Epithelial cell of proximal tubule (primary cell): ENCODE results near the gene PSMC3IP. TPM values are rescaled to one million over a fixed set of nuclear protein-coding genes. Genes with fewer than 3 reads are reported as not detected.

Experiments used
- DNase-seq: peaks from one replicate; pipeline ENCODE4 v3.0.0-alpha.2; 2011; ENCODE audit warnings: low read depth
- H3K4me3 ChIP-seq: 2 replicates; pipeline ENCODE4 v1.5.1; 2011; ENCODE audit warnings: low read depth, mild to moderate bottlenecking, low read length
- total RNA-seq: library from RNA; depleted of rRNA; stranded (reverse); fragments of >200 nt; gene quantifications from 2 replicates; pipeline ENCODE4 v1.2.3, GENCODE V29; 2015
- TF ChIP-seq, protein P1 (sequence below): conservative IDR thresholded peaks from 2 replicates; pipeline ENCODE4 v1.5.1; 2012; ENCODE audit warnings: low read depth, mild to moderate bottlenecking, low read length

PSMC3IP gene
- total RNA-seq, 1 donor from 2014 or later, result 25.9 TPM

DNA sequence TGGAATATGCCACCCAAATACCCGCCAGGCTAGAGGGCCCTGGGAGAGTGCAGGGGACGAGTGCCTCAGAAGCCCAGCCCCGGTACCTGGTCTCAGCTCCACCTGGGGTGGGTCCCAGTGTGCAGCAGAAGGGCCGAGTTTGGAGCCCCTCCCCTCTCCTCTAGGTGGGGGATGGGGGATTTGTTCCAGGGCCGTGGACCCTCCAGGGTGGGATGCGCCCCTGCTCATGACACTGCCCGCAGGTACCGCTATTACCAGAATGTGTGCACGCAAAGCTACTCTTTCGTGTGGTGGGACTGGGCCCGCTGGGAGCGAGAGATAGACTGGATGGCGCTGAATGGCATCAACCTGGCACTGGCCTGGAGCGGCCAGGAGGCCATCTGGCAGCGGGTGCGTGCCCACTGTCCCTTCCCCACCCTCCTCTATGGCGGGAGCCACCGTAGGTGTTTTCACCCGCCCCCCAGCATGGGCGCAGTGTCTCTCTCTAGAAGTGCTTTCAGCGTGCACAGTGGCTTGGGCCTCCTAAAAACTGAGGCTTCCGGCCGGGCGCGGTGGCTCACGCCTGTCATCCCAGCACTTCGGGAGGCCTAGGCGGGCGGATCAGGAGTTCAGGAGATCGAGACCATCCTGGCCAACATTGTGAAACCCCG is 40.2 kb downstream of the PSMC3IP start:
- no peak for DNase-seq
- H3K4me3 ChIP-seq, result peak overlapping the region; percentile 86
- TF ChIP-seq, protein P1, sequence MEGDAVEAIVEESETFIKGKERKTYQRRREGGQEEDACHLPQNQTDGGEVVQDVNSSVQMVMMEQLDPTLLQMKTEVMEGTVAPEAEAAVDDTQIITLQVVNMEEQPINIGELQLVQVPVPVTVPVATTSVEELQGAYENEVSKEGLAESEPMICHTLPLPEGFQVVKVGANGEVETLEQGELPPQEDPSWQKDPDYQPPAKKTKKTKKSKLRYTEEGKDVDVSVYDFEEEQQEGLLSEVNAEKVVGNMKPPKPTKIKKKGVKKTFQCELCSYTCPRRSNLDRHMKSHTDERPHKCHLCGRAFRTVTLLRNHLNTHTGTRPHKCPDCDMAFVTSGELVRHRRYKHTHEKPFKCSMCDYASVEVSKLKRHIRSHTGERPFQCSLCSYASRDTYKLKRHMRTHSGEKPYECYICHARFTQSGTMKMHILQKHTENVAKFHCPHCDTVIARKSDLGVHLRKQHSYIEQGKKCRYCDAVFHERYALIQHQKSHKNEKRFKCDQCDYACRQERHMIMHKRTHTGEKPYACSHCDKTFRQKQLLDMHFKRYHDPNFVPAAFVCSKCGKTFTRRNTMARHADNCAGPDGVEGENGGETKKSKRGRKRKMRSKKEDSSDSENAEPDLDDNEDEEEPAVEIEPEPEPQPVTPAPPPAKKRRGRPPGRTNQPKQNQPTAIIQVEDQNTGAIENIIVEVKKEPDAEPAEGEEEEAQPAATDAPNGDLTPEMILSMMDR, result no peak

- peak overlapping the region; percentile 86 for H3K4me3 ChIP-seq
- TF ChIP-seq, protein P1, result no peak
- no peak for DNase-seq
These were observed 41.0 kb downstream of the PSMC3IP start for GRCh38 chr17:42536372-42537155.

- TF ChIP-seq, protein P1, result no peak
- no peak for DNase-seq
- peak within 1 kb of the TSS; percentile 86 for H3K4me3 ChIP-seq
These were observed 41.5 kb downstream of the PSMC3IP start, which contains the start of gene NAGLU for GRCh38 chr17:42536048-42536371. TSS of gene NAGLU (plus strand) at chr17:42536241. CDS start at chr17:42536273, 32 bp downstream.

- peak overlapping the region; percentile 86 for H3K4me3 ChIP-seq
- no peak for DNase-seq
- TF ChIP-seq, protein P1, result no peak
These were observed 42.1 kb downstream of the PSMC3IP start for GRCh38 chr17:42535155-42536047.

DNA sequence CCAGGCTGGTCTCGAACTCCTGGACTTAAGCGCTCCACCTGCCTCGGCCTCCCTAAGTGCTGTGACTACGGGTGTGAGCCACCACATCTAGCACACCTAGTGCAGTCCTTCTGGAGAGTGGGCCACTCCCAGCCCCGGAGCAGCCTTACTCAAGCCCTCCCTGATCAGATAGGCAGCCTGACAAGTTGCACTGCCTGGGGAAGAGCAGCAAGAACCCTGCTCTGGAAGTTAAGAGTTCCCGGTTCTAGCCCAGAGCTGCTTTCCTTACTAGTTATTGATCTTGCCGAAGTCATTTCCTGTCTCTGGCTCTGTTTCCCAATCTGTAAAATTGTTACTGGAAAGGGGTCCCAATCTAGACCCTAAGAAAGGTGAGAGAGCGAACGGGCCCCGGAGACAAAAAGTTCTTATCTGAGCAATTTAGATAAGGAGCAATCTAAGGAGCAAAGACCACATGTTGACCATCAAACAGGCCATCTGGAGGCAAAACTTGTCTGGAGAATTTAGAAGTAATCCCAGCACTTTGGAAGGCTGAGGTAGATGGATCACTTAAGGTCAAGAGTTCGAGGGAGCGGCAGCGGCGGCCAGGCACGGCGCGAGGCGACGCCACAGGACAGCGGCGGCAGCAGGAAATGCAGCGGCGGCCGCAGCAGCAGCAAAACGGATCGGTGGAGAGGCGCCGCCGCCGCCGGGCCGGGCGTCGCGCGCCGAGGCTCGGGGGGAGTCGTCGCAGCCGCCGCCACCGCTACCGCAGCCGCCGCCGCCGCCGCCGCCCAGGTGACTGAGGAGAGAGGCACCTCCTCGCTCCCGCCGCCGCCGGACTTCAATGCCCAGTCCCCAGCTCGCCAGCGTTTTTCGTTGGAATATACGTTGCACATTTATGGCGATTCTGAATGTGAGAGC is 45.8 kb downstream of the PSMC3IP start:
- DNase-seq, result no peak
- H3K4me3 ChIP-seq, result peak overlapping the region; percentile 59
- TF ChIP-seq, protein P1, result peak; percentile 23

GRCh38 chr17:42530952-42531454 is 46.5 kb downstream of the PSMC3IP start:
- TF ChIP-seq, protein P1, result no peak
- no peak for DNase-seq
- no peak overlapping the region for H3K4me3 ChIP-seq
